HG02759 (cell line): ENCODE measurements around the gene RGS17.
"Not testable (repeated sequence)": the region's sequence is repeated elsewhere in the genome, so short reads cannot be mapped to it uniquely, and the experiment has no call there.

Experiments used
- ATAC-seq: cut with Tn5 transposase; IDR thresholded peaks from one replicate; pipeline ENCODE4 v1.9.1; 2021; ENCODE audit warnings: mild to moderate bottlenecking, moderate library complexity; ENCODE audit not compliant: unreplicated experiment

The RGS17 gene

GRCh38 chr6:153125032-153125431, 6.0 kb downstream of the RGS17 start:
- no peak for ATAC-seq

DNA sequence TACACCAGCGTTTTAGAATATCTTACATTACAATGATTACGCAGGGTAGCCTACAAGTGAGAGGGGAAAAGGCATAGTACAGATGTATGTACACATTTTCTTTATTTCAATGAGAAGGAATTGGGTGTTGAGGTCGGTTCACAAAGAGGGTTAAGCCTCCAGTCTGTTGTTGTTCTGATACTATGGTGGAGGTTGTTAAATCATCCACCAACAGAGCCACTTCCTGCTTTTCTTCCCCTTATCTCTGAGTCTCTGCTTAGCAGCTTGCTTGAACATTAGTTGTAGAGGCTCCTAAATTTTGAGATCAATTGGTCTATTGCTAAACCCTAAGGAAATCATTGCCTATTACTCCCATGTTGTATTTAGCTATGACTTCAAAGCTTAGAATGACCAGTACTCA, 7.3 kb downstream of the RGS17 start:
- peak; percentile 72 for ATAC-seq

DNA sequence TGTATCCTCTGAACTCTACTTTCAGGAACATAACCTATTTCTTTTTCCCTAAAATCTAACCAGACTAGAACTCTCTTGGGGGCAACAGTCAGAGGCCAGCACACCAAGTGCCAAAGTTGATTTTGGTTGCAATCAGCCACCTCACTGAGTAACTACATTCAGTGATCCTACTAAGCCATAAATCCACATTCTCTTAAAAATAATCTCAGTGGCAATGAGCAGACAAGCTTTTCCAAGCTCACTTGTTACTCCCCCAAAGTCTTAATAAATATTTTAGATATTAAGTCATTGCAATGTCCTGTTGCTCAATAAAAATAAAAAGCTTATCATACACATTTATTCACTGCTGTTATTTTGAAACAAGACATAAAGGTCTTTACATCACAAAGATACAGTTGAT, 9.8 kb downstream of the RGS17 start:
- no peak for ATAC-seq

- ATAC-seq, result peak; percentile 99
These were observed 12.8 kb downstream of the RGS17 start for GRCh38 chr6:153117986-153118879.

GRCh38 chr6:153111082-153111481, 20.0 kb downstream of the RGS17 start:
- ATAC-seq, result not testable (repeated sequence)

GRCh38 chr6:153110612-153111011, 20.5 kb downstream of the RGS17 start:
- not testable (repeated sequence) for ATAC-seq

GRCh38 chr6:153108315-153108714, 22.8 kb downstream of the RGS17 start:
- ATAC-seq, result no peak

GRCh38 chr6:153106021-153106420, 25.1 kb downstream of the RGS17 start:
- no peak for ATAC-seq

- no peak for ATAC-seq
These were observed 26.9 kb downstream of the RGS17 start for GRCh38 chr6:153104220-153104619.

DNA sequence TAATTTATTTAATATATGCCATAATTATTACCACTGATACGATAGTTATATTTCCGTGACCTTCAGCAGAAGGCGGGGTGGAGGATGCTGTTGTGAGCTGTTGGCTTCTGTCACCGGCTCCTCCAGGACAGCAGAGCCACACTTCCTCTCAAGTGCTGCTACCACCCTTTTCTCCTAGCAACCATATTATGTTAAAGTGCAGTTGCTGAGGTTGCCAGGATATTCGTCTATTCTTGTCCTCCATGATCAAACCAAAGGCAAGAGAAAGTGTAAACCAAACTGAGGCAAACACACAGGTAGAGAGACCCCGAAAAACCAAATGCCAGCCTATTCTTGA, 27.8 kb downstream of the RGS17 start:
- no peak for ATAC-seq

GRCh38 chr6:153102605-153103318, 28.3 kb downstream of the RGS17 start:
- no peak for ATAC-seq

DNA sequence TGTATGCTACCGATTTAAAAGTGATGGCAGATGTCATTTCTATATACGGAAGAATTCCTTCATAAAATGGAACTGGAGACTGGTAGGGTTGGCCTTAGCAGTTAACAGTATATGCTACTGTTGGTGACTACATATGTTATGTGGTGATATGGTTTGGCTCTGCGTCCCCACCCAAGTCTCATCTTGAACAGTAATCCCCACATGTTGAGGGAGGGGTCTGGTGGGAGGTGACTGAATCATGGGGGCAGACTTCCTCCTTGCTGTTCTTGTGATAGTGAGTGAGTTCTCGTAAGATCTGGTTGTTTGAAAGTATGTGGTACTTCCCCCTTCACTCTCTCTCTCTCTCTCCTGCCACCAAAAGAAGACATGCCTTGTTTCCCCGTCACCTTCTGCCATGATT, 29.6 kb downstream of the RGS17 start:
- no peak for ATAC-seq

GRCh38 chr6:153099636-153100035, 31.4 kb downstream of the RGS17 start:
- ATAC-seq, result no peak

DNA sequence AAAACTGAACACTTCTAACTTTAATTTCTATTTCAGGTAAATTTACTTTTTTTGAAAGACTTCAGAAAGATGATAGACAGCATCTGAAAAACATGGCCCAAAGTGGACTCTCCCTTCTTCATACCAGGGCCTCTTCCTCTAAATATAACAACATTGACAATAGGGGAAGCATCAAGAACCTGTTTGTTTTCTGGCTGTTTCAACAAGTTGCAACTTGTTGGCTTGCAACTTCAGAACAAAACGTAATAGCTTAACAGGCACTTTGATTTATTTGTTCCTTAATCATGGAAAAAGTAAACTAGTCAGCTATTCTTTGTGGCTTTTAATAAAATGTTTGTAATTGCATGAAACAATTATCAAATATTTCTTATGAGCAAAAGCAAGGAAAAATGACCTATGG, 34.3 kb downstream of the RGS17 start:
- no peak for ATAC-seq

DNA sequence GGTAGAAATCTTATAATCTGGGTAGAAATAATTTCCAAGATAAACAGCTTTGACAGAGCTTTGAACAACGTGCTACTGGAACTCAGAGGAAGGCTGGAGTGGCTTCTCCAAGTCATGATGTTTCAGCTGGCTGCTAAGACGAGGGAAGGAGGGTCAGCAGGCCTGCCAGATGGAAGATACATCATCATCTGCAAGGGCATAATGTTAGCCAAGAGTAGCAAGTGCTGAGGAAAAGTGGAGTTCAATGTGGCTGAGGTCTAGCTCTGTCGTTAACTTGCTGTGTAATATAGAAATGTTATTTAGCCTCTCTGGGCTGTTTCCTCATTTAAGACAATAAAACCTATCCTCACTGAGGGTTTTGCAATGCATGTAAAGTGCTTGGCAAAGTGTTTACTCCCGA, 35.1 kb downstream of the RGS17 start:
- ATAC-seq, result no peak

- ATAC-seq, result peak; percentile 82
These were observed 38.7 kb downstream of the RGS17 start for GRCh38 chr6:153092082-153093013.

DNA sequence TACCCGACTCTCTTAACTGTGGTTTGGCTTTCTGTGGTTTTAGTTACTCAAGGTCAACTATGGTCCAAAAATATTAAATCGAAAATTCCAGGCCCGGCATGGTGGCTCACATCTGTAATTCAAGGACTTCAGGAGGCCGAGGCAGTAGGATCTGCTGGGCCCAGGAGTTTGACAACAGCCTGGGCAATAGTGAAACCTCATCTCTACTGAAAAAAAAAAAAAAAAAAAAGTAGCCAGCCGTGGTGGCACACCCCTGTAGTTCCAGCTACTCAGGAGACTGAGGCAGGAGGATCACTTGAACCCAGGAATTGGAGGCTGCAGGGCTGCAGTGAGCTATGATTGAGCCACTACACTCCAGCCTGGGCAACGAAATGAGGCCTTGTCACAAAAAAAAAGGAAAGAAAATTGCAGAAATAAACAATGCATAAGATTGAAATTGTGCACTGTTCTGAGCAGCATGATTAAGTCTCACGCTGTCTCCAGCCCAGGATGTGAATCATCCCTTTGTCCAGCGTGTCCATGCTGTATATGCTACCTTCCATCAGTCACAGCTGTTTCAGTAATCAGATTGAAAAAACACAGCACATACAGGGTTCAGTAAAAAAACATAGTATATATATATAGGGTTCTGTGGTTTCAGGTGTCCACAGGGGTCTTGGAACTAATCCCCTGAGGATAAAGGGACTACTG, 40.7 kb downstream of the RGS17 start:
- ATAC-seq, result no peak

DNA sequence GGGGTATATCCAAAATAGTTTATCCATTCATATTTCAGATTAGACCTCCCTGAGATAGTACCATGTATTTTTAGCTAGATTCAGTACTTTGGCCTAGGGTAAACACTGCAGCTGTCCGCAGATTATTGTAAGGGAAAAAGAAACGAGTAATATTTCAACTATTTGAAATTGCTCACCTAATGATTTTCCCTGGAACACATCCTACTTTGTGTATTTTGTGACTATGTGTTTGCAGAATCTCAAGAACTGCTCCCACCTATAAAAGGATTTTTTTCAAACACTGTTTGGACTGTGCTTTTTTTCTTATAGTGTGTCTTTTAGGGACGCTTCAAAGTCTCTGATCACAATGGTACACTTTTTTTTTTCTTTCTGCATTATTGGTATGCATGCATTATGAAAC, 42.3 kb downstream of the RGS17 start:
- ATAC-seq, result no peak

GRCh38 chr6:153087436-153087835, 43.6 kb downstream of the RGS17 start:
- no peak for ATAC-seq

- peak; percentile 53 for ATAC-seq
These were observed 44.7 kb downstream of the RGS17 start for GRCh38 chr6:153086225-153086990.
